NCI-H460 (cell line): ENCODE results near the gene GRK4. TPM values are rescaled to one million over a fixed set of nuclear protein-coding genes. Genes with fewer than 3 reads are reported as not detected.

Source experiments
- DNase-seq: peaks from one replicate; pipeline ENCODE4 v3.0.0-alpha.2; 2016; ENCODE audit warnings: low read depth; ENCODE audit errors: extremely low read depth
- total RNA-seq: library from RNA; depleted of rRNA; stranded (reverse); fragments of >200 nt; shearing (Covaris generic); gene quantifications from 2 replicates; pipeline ENCODE4 v1.2.3, GENCODE V29; 2014

GRK4 gene
- total RNA-seq, 1 experiment from 2014 or later: 2.4 TPM

GRCh38 chr4:3060946-3061345 lies 97.6 kb downstream of the GRK4 start:
- DNase-seq: no peak

- no peak for DNase-seq
Observed at GRCh38 chr4:3062471-3062870, 99.1 kb downstream of the GRK4 start.

- no peak for DNase-seq
Observed at GRCh38 chr4:3065551-3065950, 102.2 kb downstream of the GRK4 start.

GRCh38 chr4:3066836-3067400 lies 103.5 kb downstream of the GRK4 start:
- DNase-seq: no peak

- DNase-seq: no peak
Observed at GRCh38 chr4:3067473-3068001, 104.2 kb downstream of the GRK4 start.

- DNase-seq: no peak
Observed at GRCh38 chr4:3069661-3070199, 106.4 kb downstream of the GRK4 start.

GRCh38 chr4:3070709-3071500 lies 107.5 kb downstream of the GRK4 start:
- DNase-seq: no peak

GRCh38 chr4:3071811-3072210 lies 108.4 kb downstream of the GRK4 start:
- DNase-seq: no peak

GRCh38 chr4:3073158-3074077 lies 110.0 kb downstream of the GRK4 start:
- DNase-seq: no peak

- peak; percentile 87 for DNase-seq
Observed at GRCh38 chr4:3074078-3074845, 110.9 kb downstream of the GRK4 start, which contains the start of the genes HTT and HTT-AS. HTT (plus strand) TSS chr4:3074681; CDS start chr4:3074826, 145 bp downstream. HTT-AS (minus strand) TSS chr4:3074538.

GRCh38 chr4:3074846-3075651 lies 111.7 kb downstream of the GRK4 start:
- DNase-seq: peak; percentile 16

- DNase-seq: no peak
Observed at GRCh38 chr4:3075652-3075981, 112.2 kb downstream of the GRK4 start.

GRCh38 chr4:3077796-3078195 lies 114.4 kb downstream of the GRK4 start:
- no peak for DNase-seq

GRCh38 chr4:3079694-3080123 lies 116.3 kb downstream of the GRK4 start:
- DNase-seq: no peak

- DNase-seq: no peak
Observed at GRCh38 chr4:3082925-3083515, 119.6 kb downstream of the GRK4 start.

- no peak for DNase-seq
Observed at GRCh38 chr4:3083732-3084131, 120.4 kb downstream of the GRK4 start.

- no peak for DNase-seq
Observed at GRCh38 chr4:3085948-3086670, 122.7 kb downstream of the GRK4 start.
